Measurements from ENCODE around the gene ESCO1. TPM values are rescaled to one million over a fixed set of nuclear protein-coding genes. Genes with fewer than 3 reads are reported as not detected.
A peak's percentile ranks its signal among the peaks of the same experiment; 100 is the strongest.

ESCO1 gene
- total and polyA plus RNA-seq, 2 of the 13 experiments (the other 11 are each of a cell fraction or from before 2014, with no cell fraction given), result 6.3 to 19.4 TPM

DNA sequence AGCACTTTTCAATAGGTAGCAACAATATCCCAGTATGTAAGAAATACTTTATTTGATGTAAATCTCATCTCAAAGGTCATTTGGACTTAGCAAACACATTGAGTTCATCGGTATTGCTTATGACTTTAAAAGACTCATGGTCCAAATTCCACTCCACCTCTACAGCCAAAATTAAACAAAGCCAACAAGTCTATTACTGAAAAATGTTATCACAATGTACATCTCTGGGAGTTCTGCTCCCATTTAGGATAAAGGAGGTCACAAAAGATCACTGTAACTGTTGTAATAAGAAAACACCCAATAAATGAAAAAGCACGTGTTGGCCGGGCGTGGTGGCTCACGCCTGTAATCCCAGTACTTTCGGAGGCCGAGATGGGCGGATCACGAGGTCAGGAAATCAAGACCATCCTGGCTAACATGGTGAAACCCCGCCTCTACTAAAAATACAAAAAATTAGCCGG, 50.0 kb downstream of the ESCO1 start (continued):
- TF ChIP-seq PCBP1 (IDR thresholded peaks at IDR 0.05; ENCODE audit: borderline replicate concordance, low read depth, low read length) (no peak), NFE2L1 (CRISPR knock-in tag; IDR thresholded peaks at IDR 0.05; ENCODE audit: borderline replicate concordance) (no peak), GATAD2A (CRISPR knock-in tag; IDR thresholded peaks at IDR 0.05) (peak; percentile 86), ZSCAN29 (CRISPR knock-in tag; conservative IDR thresholded peaks at IDR 0.05) (no peak), NCOA5 (CRISPR knock-in tag; IDR thresholded peaks at IDR 0.05) (no peak), HMG20A (CRISPR knock-in tag; IDR thresholded peaks at IDR 0.05; ENCODE audit: borderline replicate concordance) (peak; percentile 69; the same call in 1 of the 2 replicates), SP4 (CRISPR knock-in tag; IDR thresholded peaks at IDR 0.05) (no peak), ATM (IDR thresholded peaks at IDR 0.05; ENCODE audit: borderline replicate concordance) (no peak), PAF1 (CRISPR knock-in tag; IDR thresholded peaks at IDR 0.05) (no peak)
- TF ChIP-seq, protein P1, sequence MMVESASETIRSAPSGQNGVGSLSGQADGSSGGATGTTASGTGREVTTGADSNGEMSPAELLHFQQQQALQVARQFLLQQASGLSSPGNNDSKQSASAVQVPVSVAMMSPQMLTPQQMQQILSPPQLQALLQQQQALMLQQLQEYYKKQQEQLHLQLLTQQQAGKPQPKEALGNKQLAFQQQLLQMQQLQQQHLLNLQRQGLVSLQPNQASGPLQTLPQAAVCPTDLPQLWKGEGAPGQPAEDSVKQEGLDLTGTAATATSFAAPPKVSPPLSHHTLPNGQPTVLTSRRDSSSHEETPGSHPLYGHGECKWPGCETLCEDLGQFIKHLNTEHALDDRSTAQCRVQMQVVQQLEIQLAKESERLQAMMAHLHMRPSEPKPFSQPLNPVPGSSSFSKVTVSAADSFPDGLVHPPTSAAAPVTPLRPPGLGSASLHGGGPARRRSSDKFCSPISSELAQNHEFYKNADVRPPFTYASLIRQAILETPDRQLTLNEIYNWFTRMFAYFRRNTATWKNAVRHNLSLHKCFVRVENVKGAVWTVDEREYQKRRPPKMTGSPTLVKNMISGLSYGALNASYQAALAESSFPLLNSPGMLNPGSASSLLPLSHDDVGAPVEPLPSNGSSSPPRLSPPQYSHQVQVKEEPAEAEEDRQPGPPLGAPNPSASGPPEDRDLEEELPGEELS (CRISPR knock-in tag; IDR thresholded peaks at IDR 0.05), result peak; percentile 79
- TF ChIP-seq, protein P2, sequence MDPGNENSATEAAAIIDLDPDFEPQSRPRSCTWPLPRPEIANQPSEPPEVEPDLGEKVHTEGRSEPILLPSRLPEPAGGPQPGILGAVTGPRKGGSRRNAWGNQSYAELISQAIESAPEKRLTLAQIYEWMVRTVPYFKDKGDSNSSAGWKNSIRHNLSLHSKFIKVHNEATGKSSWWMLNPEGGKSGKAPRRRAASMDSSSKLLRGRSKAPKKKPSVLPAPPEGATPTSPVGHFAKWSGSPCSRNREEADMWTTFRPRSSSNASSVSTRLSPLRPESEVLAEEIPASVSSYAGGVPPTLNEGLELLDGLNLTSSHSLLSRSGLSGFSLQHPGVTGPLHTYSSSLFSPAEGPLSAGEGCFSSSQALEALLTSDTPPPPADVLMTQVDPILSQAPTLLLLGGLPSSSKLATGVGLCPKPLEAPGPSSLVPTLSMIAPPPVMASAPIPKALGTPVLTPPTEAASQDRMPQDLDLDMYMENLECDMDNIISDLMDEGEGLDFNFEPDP (CRISPR knock-in tag; conservative IDR thresholded peaks at IDR 0.05), result no peak
- TF ChIP-seq, protein P3, sequence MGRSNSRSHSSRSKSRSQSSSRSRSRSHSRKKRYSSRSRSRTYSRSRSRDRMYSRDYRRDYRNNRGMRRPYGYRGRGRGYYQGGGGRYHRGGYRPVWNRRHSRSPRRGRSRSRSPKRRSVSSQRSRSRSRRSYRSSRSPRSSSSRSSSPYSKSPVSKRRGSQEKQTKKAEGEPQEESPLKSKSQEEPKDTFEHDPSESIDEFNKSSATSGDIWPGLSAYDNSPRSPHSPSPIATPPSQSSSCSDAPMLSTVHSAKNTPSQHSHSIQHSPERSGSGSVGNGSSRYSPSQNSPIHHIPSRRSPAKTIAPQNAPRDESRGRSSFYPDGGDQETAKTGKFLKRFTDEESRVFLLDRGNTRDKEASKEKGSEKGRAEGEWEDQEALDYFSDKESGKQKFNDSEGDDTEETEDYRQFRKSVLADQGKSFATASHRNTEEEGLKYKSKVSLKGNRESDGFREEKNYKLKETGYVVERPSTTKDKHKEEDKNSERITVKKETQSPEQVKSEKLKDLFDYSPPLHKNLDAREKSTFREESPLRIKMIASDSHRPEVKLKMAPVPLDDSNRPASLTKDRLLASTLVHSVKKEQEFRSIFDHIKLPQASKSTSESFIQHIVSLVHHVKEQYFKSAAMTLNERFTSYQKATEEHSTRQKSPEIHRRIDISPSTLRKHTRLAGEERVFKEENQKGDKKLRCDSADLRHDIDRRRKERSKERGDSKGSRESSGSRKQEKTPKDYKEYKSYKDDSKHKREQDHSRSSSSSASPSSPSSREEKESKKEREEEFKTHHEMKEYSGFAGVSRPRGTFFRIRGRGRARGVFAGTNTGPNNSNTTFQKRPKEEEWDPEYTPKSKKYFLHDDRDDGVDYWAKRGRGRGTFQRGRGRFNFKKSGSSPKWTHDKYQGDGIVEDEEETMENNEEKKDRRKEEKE (IDR thresholded peaks at IDR 0.05), result no peak
- TF ChIP-seq, protein P4, sequence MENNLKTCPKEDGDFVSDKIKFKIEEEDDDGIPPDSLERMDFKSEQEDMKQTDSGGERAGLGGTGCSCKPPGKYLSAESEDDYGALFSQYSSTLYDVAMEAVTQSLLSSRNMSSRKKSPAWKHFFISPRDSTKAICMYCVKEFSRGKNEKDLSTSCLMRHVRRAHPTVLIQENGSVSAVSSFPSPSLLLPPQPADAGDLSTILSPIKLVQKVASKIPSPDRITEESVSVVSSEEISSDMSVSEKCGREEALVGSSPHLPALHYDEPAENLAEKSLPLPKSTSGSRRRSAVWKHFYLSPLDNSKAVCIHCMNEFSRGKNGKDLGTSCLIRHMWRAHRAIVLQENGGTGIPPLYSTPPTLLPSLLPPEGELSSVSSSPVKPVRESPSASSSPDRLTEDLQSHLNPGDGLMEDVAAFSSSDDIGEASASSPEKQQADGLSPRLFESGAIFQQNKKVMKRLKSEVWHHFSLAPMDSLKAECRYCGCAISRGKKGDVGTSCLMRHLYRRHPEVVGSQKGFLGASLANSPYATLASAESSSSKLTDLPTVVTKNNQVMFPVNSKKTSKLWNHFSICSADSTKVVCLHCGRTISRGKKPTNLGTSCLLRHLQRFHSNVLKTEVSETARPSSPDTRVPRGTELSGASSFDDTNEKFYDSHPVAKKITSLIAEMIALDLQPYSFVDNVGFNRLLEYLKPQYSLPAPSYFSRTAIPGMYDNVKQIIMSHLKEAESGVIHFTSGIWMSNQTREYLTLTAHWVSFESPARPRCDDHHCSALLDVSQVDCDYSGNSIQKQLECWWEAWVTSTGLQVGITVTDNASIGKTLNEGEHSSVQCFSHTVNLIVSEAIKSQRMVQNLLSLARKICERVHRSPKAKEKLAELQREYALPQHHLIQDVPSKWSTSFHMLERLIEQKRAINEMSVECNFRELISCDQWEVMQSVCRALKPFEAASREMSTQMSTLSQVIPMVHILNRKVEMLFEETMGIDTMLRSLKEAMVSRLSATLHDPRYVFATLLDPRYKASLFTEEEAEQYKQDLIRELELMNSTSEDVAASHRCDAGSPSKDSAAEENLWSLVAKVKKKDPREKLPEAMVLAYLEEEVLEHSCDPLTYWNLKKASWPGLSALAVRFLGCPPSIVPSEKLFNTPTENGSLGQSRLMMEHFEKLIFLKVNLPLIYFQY (CRISPR knock-in tag; IDR thresholded peaks at IDR 0.05; ENCODE audit: borderline replicate concordance), result peak; percentile 73
- TF ChIP-seq, protein P5, sequence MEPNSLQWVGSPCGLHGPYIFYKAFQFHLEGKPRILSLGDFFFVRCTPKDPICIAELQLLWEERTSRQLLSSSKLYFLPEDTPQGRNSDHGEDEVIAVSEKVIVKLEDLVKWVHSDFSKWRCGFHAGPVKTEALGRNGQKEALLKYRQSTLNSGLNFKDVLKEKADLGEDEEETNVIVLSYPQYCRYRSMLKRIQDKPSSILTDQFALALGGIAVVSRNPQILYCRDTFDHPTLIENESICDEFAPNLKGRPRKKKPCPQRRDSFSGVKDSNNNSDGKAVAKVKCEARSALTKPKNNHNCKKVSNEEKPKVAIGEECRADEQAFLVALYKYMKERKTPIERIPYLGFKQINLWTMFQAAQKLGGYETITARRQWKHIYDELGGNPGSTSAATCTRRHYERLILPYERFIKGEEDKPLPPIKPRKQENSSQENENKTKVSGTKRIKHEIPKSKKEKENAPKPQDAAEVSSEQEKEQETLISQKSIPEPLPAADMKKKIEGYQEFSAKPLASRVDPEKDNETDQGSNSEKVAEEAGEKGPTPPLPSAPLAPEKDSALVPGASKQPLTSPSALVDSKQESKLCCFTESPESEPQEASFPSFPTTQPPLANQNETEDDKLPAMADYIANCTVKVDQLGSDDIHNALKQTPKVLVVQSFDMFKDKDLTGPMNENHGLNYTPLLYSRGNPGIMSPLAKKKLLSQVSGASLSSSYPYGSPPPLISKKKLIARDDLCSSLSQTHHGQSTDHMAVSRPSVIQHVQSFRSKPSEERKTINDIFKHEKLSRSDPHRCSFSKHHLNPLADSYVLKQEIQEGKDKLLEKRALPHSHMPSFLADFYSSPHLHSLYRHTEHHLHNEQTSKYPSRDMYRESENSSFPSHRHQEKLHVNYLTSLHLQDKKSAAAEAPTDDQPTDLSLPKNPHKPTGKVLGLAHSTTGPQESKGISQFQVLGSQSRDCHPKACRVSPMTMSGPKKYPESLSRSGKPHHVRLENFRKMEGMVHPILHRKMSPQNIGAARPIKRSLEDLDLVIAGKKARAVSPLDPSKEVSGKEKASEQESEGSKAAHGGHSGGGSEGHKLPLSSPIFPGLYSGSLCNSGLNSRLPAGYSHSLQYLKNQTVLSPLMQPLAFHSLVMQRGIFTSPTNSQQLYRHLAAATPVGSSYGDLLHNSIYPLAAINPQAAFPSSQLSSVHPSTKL (CRISPR knock-in tag; IDR thresholded peaks at IDR 0.05), result peak; percentile 89
